ENCODE measurements around the gene GMDS. TPM values are rescaled to one million over a fixed set of nuclear protein-coding genes. Genes with fewer than 3 reads are reported as not detected.

The GMDS gene
- total and polyA plus RNA-seq, 2 of the 13 experiments (the other 11 are each of a cell fraction or from before 2014, with no cell fraction given), result 64.4 to 112 TPM

DNA sequence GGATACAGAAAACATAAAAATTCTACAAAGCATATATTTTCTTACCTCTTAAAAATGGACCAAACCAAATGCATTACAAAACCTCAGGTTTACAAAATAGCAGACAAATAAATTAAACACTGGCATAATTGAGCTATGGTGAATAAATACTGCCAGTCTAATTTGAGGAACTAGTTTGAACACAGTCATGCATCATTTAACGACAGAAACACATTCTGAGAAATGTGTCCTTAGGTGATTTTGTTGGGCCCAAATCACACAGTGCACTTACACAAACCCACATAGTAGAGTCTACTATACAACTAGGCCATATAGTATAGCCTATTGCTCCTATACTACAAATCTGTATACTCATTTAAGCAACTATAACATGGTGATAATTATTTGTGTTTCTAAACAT, 420.1 kb downstream of the GMDS start:
- H3K4me2 ChIP-seq (ENCODE audit: low read depth, low read length), result no peak overlapping the region
- H3K27ac ChIP-seq (ENCODE audit: extremely low read length, insufficient read depth, low read length), result no peak overlapping the region
- intact Hi-C loops (cut with micrococcal nuclease; ENCODE audit: unreplicated experiment), result no loop called here
- H3K36me3 ChIP-seq (replicated peaks in 1 of 2; ENCODE audit: control insufficient read depth in 1 of 2, insufficient read depth in 2 of 2, low read length in 2 of 2), result peaks cover 4 to 17% of the 10 kb centered on the region in 2 experiments; a peak in 3 of 5 replicates
- peaks cover 19% of the 10 kb centered on the region for H3K4me1 ChIP-seq (ENCODE audit: insufficient read depth, low read length)
- no peak overlapping the region for H3K4me3 ChIP-seq (replicated peaks in 1 of 3; ENCODE audit: insufficient read depth in 1 of 3, low read depth in 2 of 3, low read length in 3 of 3)
- H3K9me3 ChIP-seq (ENCODE audit: low read length), result peaks cover 9% of the 10 kb centered on the region; the same call in 1 of the 2 replicates
- H3K9ac ChIP-seq (ENCODE audit: insufficient read depth, low read depth, low read length), result no peak overlapping the region
- BruUV-seq (replicated peaks), result no TSS peak
- in situ Hi-C loops (cut with HindIII; ENCODE audit: extremely low pct_ligation_motif_present, low pct_unique_long_range_greater_than_20kb), result no loop called here
- no peak for TF ChIP-seq ARHGAP35 (CRISPR knock-in tag; IDR thresholded peaks at IDR 0.05; ENCODE audit: borderline replicate concordance)
- no peak for TF ChIP-seq ZKSCAN1 (IDR thresholded peaks at IDR 0.05; ENCODE audit: low read length)
- TF ChIP-seq POLR2AphosphoS5 (IDR thresholded peaks at IDR 0.05; ENCODE audit: low read depth, low read length), result no peak
- TF ChIP-seq GFI1 (CRISPR knock-in tag; IDR thresholded peaks at IDR 0.05; ENCODE audit: borderline replicate concordance), result no peak
- TF ChIP-seq, protein P1, sequence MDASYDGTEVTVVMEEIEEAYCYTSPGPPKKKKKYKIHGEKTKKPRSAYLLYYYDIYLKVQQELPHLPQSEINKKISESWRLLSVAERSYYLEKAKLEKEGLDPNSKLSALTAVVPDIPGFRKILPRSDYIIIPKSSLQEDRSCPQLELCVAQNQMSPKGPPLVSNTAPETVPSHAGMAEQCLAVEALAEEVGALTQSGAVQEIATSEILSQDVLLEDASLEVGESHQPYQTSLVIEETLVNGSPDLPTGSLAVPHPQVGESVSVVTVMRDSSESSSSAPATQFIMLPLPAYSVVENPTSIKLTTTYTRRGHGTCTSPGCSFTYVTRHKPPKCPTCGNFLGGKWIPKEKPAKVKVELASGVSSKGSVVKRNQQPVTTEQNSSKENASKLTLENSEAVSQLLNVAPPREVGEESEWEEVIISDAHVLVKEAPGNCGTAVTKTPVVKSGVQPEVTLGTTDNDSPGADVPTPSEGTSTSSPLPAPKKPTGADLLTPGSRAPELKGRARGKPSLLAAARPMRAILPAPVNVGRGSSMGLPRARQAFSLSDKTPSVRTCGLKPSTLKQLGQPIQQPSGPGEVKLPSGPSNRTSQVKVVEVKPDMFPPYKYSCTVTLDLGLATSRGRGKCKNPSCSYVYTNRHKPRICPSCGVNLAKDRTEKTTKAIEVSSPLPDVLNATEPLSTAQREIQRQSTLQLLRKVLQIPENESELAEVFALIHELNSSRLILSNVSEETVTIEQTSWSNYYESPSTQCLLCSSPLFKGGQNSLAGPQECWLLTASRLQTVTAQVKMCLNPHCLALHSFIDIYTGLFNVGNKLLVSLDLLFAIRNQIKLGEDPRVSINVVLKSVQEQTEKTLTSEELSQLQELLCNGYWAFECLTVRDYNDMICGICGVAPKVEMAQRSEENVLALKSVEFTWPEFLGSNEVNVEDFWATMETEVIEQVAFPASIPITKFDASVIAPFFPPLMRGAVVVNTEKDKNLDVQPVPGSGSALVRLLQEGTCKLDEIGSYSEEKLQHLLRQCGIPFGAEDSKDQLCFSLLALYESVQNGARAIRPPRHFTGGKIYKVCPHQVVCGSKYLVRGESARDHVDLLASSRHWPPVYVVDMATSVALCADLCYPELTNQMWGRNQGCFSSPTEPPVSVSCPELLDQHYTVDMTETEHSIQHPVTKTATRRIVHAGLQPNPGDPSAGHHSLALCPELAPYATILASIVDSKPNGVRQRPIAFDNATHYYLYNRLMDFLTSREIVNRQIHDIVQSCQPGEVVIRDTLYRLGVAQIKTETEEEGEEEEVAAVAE (CRISPR knock-in tag; IDR thresholded peaks at IDR 0.05; ENCODE audit: borderline replicate concordance), result no peak
- no peak for TF ChIP-seq KAT2B (IDR thresholded peaks at IDR 0.05; ENCODE audit: borderline replicate concordance, low read depth, low read length)
- no peak for TF ChIP-seq ZNF580 (CRISPR knock-in tag; IDR thresholded peaks at IDR 0.05; ENCODE audit: borderline replicate concordance, low read depth)
- no peak for TF ChIP-seq ARNT (IDR thresholded peaks at IDR 0.05)
- no peak for TF ChIP-seq BCL6 (CRISPR knock-in tag; IDR thresholded peaks at IDR 0.05)
- TF ChIP-seq PAF1 (CRISPR knock-in tag; IDR thresholded peaks at IDR 0.05), result no peak
- no peak for TF ChIP-seq ZNF343 (CRISPR knock-in tag; IDR thresholded peaks at IDR 0.05)
- TF ChIP-seq HNF4A (CRISPR knock-in tag; IDR thresholded peaks at IDR 0.05), result no peak
- H4K20me1 ChIP-seq (ENCODE audit: insufficient read depth, low read length), result no peaks in the 10 kb centered on the region
- POLR2A ChIA-PET, result no interaction called here
- FAIRE-seq (no peak), DNase-seq (ENCODE audit: low spot score) (no peak), ATAC-seq (no peak)
- 96% methylated on average over 1 of the region's 1 CpG for WGBS (ENCODE audit: low lambda C conversion rate)
- H2AFZ ChIP-seq (ENCODE audit: low read length), result no peak overlapping the region
- H3K79me2 ChIP-seq (ENCODE audit: insufficient read depth, low read length), result no peaks in the 10 kb centered on the region
- CTCF ChIA-PET (ENCODE audit: low intra/inter-chr PET ratio, low total read pairs), result no interaction called here
- no peaks in the 10 kb centered on the region for H3K27me3 ChIP-seq (ENCODE audit: control insufficient read depth in 1 of 2, insufficient read depth in 2 of 2, low read length in 2 of 2)
